Measurements from ENCODE around the gene SCAF1.

DNA sequence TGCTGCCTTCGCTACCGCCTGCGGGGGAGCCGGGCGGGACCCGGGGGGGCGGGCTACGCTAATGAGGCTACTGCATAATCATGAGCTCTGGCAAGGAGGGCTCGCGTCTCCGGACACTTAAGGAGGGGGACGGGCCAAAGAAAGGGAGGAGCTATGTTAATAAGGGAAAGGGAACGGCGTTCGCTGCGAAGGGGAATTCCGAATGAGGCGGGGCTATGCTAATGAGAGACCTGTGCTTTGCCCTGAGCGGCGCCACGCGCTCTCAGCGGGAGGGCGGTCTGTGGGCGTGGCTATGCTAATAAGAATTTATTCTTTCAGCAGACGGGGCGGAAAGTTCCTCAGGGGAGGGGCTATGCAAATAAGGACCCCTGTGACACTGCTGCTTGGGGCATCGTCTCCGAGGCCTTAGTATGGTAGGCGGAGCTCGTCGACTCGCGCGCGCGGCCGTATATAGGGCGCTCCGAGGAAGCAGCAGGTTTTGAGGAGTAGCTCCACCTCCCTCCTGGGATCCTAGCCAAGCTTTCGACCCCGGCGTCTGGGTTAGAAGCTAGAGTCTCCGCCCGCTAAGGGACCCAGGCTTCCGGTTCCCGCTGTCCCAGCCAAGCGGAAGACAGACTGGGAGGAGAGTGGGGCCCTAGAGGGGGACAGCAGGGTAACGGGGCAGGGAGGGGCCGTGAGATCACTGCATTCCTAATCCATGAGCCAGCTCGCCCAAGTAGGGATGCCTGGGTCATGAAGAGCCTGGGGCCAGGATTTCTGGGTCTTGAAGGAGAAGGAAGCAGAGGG lies 1.7 kb upstream of the SCAF1 start, which contains the start of gene RRAS:
- TF ChIP-seq ZNF274 (IDR thresholded peaks at IDR 0.05; ENCODE audit: low read depth, low read length) (no peak), YY1 (IDR thresholded peaks at IDR 0.05; ENCODE audit: insufficient read depth, insufficient read length) (no peak)

All from NT2/D1 (cell line).